PFSK-1 (cell line): Measurements from ENCODE around the gene CCDC88C.

Experiments
- POLR2AphosphoS5 ChIP-seq: IDR thresholded peaks from 2 replicates; pipeline ENCODE4 v1.6.1; 2012; ENCODE audit warnings: low read depth, mild to moderate bottlenecking, control low read depth, low read length, moderate library complexity
- REST ChIP-seq, 2 experiments: IDR thresholded peaks; 2 replicates each; pipeline versions ENCODE4 v1.6.1 to v1.8.0; 2011 to 2012; ENCODE audit warnings: low read depth in 2 of 2, low read length in 2 of 2, control low read depth in 1 of 2, inconsistent platforms in 1 of 2, mild to moderate bottlenecking in 1 of 2, moderate library complexity in 1 of 2; ENCODE audit not compliant: insufficient read depth in 1 of 2
- SIN3A ChIP-seq: IDR thresholded peaks from 2 replicates; pipeline ENCODE4 v1.6.1; 2012; ENCODE audit warnings: mild to moderate bottlenecking, low read length, moderate library complexity, borderline replicate concordance; ENCODE audit not compliant: insufficient read depth

- TF ChIP-seq POLR2AphosphoS5 (no peak), SIN3A (no peak), REST (IDR thresholded peaks at IDR 0.05; ENCODE audit: insufficient read depth in 1 of 2, low read depth in 2 of 2, low read length in 2 of 2) (no peak)
Measured at GRCh38 chr14:91354979-91355685, 62.5 kb downstream of the CCDC88C start.
